Embryonic facial prominence (tissue), 1 donor: ENCODE results near the gene SNF8.
"Not testable (repeated sequence)": the region's sequence is repeated elsewhere in the genome, so short reads cannot be mapped to it uniquely, and the experiment has no call there.

Source experiments
- DNase-seq: peaks from one replicate; pipeline ENCODE4 v3.0.0-alpha.2; 2016; ENCODE audit errors: extremely low spot score

Gene SNF8

GRCh38 chr17:48944515-48945260 is at the start of gene SNF8:
Gene SNF8 (minus strand): TSS chr17:48944842. CDS start chr17:48944734, 108 bp downstream.
- peak; percentile 84 for DNase-seq

GRCh38 chr17:48993951-48994350 is 49.3 kb upstream of the SNF8 start:
- DNase-seq = no peak

- DNase-seq = no peak
These were observed 48.7 kb upstream of the SNF8 start for GRCh38 chr17:48993305-48993704.

GRCh38 chr17:48992444-48992843 is 47.8 kb upstream of the SNF8 start:
- DNase-seq = no peak

- DNase-seq = no peak
These were observed 46.3 kb upstream of the SNF8 start for GRCh38 chr17:48990882-48991357.

- DNase-seq = no peak
These were observed 44.5 kb upstream of the SNF8 start for GRCh38 chr17:48989100-48989499.

GRCh38 chr17:48985436-48986245 is 41.0 kb upstream of the SNF8 start:
- DNase-seq = no peak

- DNase-seq = no peak
These were observed 37.4 kb upstream of the SNF8 start for GRCh38 chr17:48981927-48982539.

GRCh38 chr17:48973806-48974205 is 29.2 kb upstream of the SNF8 start:
- no peak for DNase-seq

- no peak for DNase-seq
These were observed 28.1 kb upstream of the SNF8 start for GRCh38 chr17:48972749-48973097.

- no peak for DNase-seq
These were observed 26.4 kb upstream of the SNF8 start for GRCh38 chr17:48970865-48971687.

- no peak for DNase-seq
These were observed 25.6 kb upstream of the SNF8 start for GRCh38 chr17:48970224-48970623.

GRCh38 chr17:48961516-48962233 is 17.0 kb upstream of the SNF8 start:
- DNase-seq = no peak

GRCh38 chr17:48960834-48961515 is 16.3 kb upstream of the SNF8 start:
- DNase-seq = no peak

GRCh38 chr17:48954300-48954755 is 9.7 kb upstream of the SNF8 start:
- no peak for DNase-seq

- no peak for DNase-seq
These were observed 8.3 kb upstream of the SNF8 start for GRCh38 chr17:48952904-48953303.

GRCh38 chr17:48951572-48951971 is 6.9 kb upstream of the SNF8 start:
- DNase-seq = no peak

GRCh38 chr17:48945261-48945651 is 614 bp upstream of the SNF8 start:
- DNase-seq = not testable (repeated sequence)

- no peak for DNase-seq
These were observed 11.6 kb downstream of the SNF8 start for GRCh38 chr17:48933035-48933434.

- DNase-seq = no peak
These were observed 14.2 kb downstream of the SNF8 start for GRCh38 chr17:48930435-48930873.
